IMR-90 (cell line): Measurements from ENCODE around the gene SLC25A41. TPM values are rescaled to one million over a fixed set of nuclear protein-coding genes. Genes with fewer than 3 reads are reported as not detected.

Experiments
- ATAC-seq: fragments of 200-7000 bp; cut with Tn5 transposase; 2 replicates; pipeline ENCODE4 v1.9.1; 2020; ENCODE audit warnings: low read depth, mild to moderate bottlenecking, moderate library complexity
- BruUV-seq: library from RNA; stranded (reverse); fragments of 400-500 nt; replicated peaks from 2 replicates; lab custom pipeline; 2021; lab: Mats Ljungman, UMichigan
- CTCF ChIA-PET: fragments of 300-600 bp; formaldehyde crosslinking; extraction: SDS; loops from one replicate; lab custom pipeline; 2021; ENCODE audit warnings: antibody characterized with exemption; lab: Yijun Ruan, JAX
- POLR2A ChIA-PET: fragments of 300-600 bp; sonication (Branson Sonifier 250); formaldehyde crosslinking; loops from one replicate; lab custom pipeline; 2022; ENCODE audit warnings: antibody characterized with exemption; ENCODE audit not compliant: unreplicated experiment; lab: Charles Lee
- DNase-seq: peaks from one replicate; pipeline ENCODE4 v3.0.0; 2013
- H2AFZ ChIP-seq: replicated peaks from 2 replicates; pipeline ENCODE3; 2013; ENCODE audit warnings: low read length, mild to moderate bottlenecking; ENCODE audit not compliant: poor library complexity
- H2AK5ac ChIP-seq: 2 replicates; pipeline ENCODE4 v1.6.1; 2013; ENCODE audit warnings: low read depth, low read length, inconsistent platforms
- H2AK9ac ChIP-seq: replicated peaks from 2 replicates; pipeline ENCODE3; 2013; ENCODE audit warnings: mild to moderate bottlenecking, low read depth, low read length, moderate library complexity; ENCODE audit not compliant: poor library complexity
- H2BK120ac ChIP-seq: 2 replicates; pipeline ENCODE4 v1.6.1; 2013; ENCODE audit warnings: low read depth, low read length, inconsistent platforms
- H2BK15ac ChIP-seq: 3 replicates; pipeline ENCODE4 v1.6.1; 2013; ENCODE audit warnings: low read depth, low read length, inconsistent platforms
- H2BK20ac ChIP-seq: 2 replicates; pipeline ENCODE4 v1.6.1; 2013; ENCODE audit warnings: low read depth, mild to moderate bottlenecking, inconsistent platforms, low read length, moderate library complexity
- H2BK5ac ChIP-seq: 2 replicates; pipeline ENCODE4 v1.6.1; 2013; ENCODE audit warnings: mild to moderate bottlenecking, low read depth, low read length, inconsistent platforms; ENCODE audit not compliant: poor library complexity, severe bottlenecking
- H3K14ac ChIP-seq: replicated peaks from 2 replicates; pipeline ENCODE4 v1.6.1; 2013; ENCODE audit warnings: low read depth, low read length, inconsistent platforms
- H3K18ac ChIP-seq: 2 replicates; pipeline ENCODE4 v1.6.1; 2013; ENCODE audit warnings: low read depth, low read length, control low read depth
- H3K23ac ChIP-seq: 2 replicates; pipeline ENCODE4 v1.6.1; 2013; ENCODE audit warnings: low read depth, low read length, inconsistent platforms
- H3K27ac ChIP-seq: 2 replicates; pipeline ENCODE4 v1.5.1; 2013; ENCODE audit warnings: mild to moderate bottlenecking, control low read depth, low read length; ENCODE audit not compliant: insufficient read depth
- H3K27me3 ChIP-seq: 2 replicates; pipeline ENCODE4 v1.6.1; 2013; ENCODE audit warnings: low read length; ENCODE audit not compliant: control insufficient read depth, insufficient read depth
- H3K36me3 ChIP-seq: 2 replicates; pipeline ENCODE4 v1.6.1; 2013; ENCODE audit warnings: low read length, mixed read lengths; ENCODE audit not compliant: control insufficient read depth, insufficient read depth
- H3K4ac ChIP-seq: 2 replicates; pipeline ENCODE4 v1.6.1; 2013; ENCODE audit warnings: low read depth, low read length, inconsistent platforms
- H3K4me1 ChIP-seq: 2 replicates; pipeline ENCODE4 v1.6.1; 2013; ENCODE audit warnings: low read length, mixed read lengths; ENCODE audit not compliant: control insufficient read depth, insufficient read depth
- H3K4me2 ChIP-seq: 2 replicates; pipeline ENCODE4 v1.6.1; 2013; ENCODE audit warnings: low read depth, mild to moderate bottlenecking, control low read depth, low read length, moderate library complexity
- H3K4me3 ChIP-seq: 2 replicates; pipeline ENCODE4 v1.5.1; 2013; ENCODE audit warnings: low read depth, mild to moderate bottlenecking, control low read depth, low read length, moderate library complexity; ENCODE audit not compliant: insufficient read depth
- H3K56ac ChIP-seq: 2 replicates; pipeline ENCODE4 v1.6.1; 2013; ENCODE audit warnings: low read length, inconsistent platforms; ENCODE audit not compliant: insufficient read depth; ENCODE audit errors: extremely low read depth
- H3K79me1 ChIP-seq, 2 experiments: 2 replicates each; pipeline ENCODE4 v1.6.1; 2013; ENCODE audit warnings: low read length in 2 of 2, inconsistent platforms in 1 of 2, low read depth in 1 of 2
- H3K9ac ChIP-seq: 2 replicates; pipeline ENCODE4 v1.6.1; 2013; ENCODE audit warnings: low read depth, low read length, control low read depth
- H3K9me1 ChIP-seq: 2 replicates; pipeline ENCODE4 v1.6.1; 2013; ENCODE audit warnings: low read length, inconsistent platforms; ENCODE audit not compliant: insufficient read depth
- H3K9me3 ChIP-seq: 2 replicates; pipeline ENCODE4 v1.6.1; 2013; ENCODE audit warnings: low read length; ENCODE audit not compliant: control insufficient read depth, insufficient read depth
- H4K20me1 ChIP-seq: 2 replicates; pipeline ENCODE4 v1.6.1; 2013; ENCODE audit warnings: low read length, inconsistent platforms; ENCODE audit not compliant: insufficient read depth
- H4K5ac ChIP-seq: 2 replicates; pipeline ENCODE4 v1.6.1; 2013; ENCODE audit warnings: mild to moderate bottlenecking, low read depth, low read length, control low read depth
- H4K8ac ChIP-seq, 2 experiments: 2 replicates each; pipeline ENCODE4 v1.6.1; 2013; ENCODE audit warnings: low read depth in 2 of 2, low read length in 2 of 2, control low read depth in 1 of 2, inconsistent platforms in 1 of 2
- H4K91ac ChIP-seq: 2 replicates; pipeline ENCODE4 v1.6.1; 2013; ENCODE audit warnings: low read depth, low read length, inconsistent platforms; ENCODE audit not compliant: insufficient read depth
- CEBPB ChIP-seq: IDR thresholded peaks from 2 replicates; pipeline ENCODE4 v1.6.1; 2012; ENCODE audit warnings: low read depth, low read length, improper control_type of control experiment
- NFE2L2 ChIP-seq: fragments of 150-350 bp; IDR thresholded peaks from 2 replicates; pipeline ENCODE4 v1.6.1; 2016; ENCODE audit warnings: low read depth, mild to moderate bottlenecking, low read length
- POLR2A ChIP-seq: IDR thresholded peaks from 2 replicates; pipeline ENCODE4 v1.6.1; 2012; ENCODE audit warnings: mild to moderate bottlenecking, low read depth, low read length
- RFX5 ChIP-seq: IDR thresholded peaks from 2 replicates; pipeline ENCODE4 v1.8.0; 2012; ENCODE audit warnings: low read depth, mild to moderate bottlenecking, low read length, moderate library complexity
- WGBS, 2 experiments: methylation state at CpG; one replicate each; pipeline versions ENCODE4 v1.1.5 to v1.1.7; 2013; ENCODE audit warnings: missing lambda C conversion rate in 2 of 2; ENCODE audit not compliant: insufficient read length in 1 of 2; ENCODE audit errors: extremely low coverage in 2 of 2; 5-methylcytosine and 5-hydroxymethylcytosine counted together
- dilution Hi-C: fragments of 300-500 bp; cut with HindIII; formaldehyde crosslinking; loops from one replicate; pipeline ENCODE4 v1.14.3; 2018; ENCODE audit warnings: low sequenced_read_pairs; ENCODE audit not compliant: unreplicated experiment
- in situ Hi-C: fragments of 300-500 bp; cut with MboI; formaldehyde crosslinking; loops from 3 replicates; pipeline ENCODE4 v1.14.3; 2019; ENCODE audit warnings: low sequenced_read_pairs, inconsistent platforms, mixed read lengths
- intact Hi-C: fragments of 100-400 bp; cut with micrococcal nuclease; formaldehyde crosslinking; loops from 2 replicates; pipeline ENCODE4 v1.10.0; 2022
- polyA plus RNA-seq, 3 experiments: library from polyadenylated mRNA; depleted of rRNA; stranded (reverse); fragments of >200 nt; gene quantifications; 2 replicates each; pipeline ENCODE4 v1.2.3, GENCODE V29; 2012; ENCODE audit warnings: low replicate concordance in 1 of 3
- total RNA-seq: library from RNA; depleted of rRNA; stranded (reverse); fragments of >200 nt; gene quantifications from 2 replicates; pipeline ENCODE4 v1.2.3, GENCODE V29; 2012
- TF ChIP-seq, protein P1 (sequence below): fragments of 150-350 bp; IDR thresholded peaks from 2 replicates; pipeline ENCODE4 v1.6.1; 2016; ENCODE audit warnings: low read depth, mild to moderate bottlenecking, low read length, moderate library complexity, borderline replicate concordance
- TF ChIP-seq, protein P2 (sequence below): conservative IDR thresholded peaks from 2 replicates; pipeline ENCODE4 v1.5.1; 2012; ENCODE audit warnings: mild to moderate bottlenecking, low read depth, low read length, improper control_type of control experiment
- TF ChIP-seq, protein P3 (sequence below): fragments of 150-350 bp; IDR thresholded peaks from 2 replicates; pipeline ENCODE4 v1.6.1; 2017; ENCODE audit warnings: mild to moderate bottlenecking, antibody characterized with exemption, low read length, low read depth

The SLC25A41 gene
- total and polyA plus RNA-seq, 2 of the 4 experiments (the other 2 are of a cell fraction), result not detected

DNA sequence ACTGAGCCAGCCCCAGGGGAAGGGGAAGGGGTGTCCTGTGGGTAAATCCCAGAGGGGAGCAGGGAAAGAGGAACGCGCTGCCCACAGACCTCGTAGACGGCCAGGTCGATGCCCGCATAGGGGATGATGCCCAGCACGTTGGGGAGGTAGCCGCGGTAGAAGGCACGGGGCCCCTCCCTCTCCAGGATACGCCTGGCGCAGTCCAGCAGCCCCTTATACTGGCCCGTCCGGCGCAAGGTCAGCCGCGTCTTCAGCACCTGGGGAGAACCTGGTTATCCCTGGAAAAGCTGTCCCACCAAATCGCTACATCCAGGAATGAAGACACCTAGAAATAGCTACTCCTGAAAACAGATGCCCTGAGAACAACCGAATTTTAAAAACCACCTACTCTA, 18.7 kb upstream of the SLC25A41 start:
- no peak overlapping the region for H3K14ac ChIP-seq
- H2BK5ac ChIP-seq, result no peak overlapping the region
- no peak overlapping the region for H4K5ac ChIP-seq
- H3K9me1 ChIP-seq, result no peaks in the 10 kb centered on the region
- H4K91ac ChIP-seq, result no peak overlapping the region
- H3K27me3 ChIP-seq, result no peaks in the 10 kb centered on the region
- H2BK120ac ChIP-seq, result no peak overlapping the region
- in situ Hi-C loops (no loop called here), intact Hi-C loops (loop anchor here (10.0 kb wide), 1 partner anchor 657 kb away; the partner anchor contains the start of gene DUS3L), dilution Hi-C loops (no loop called here)
- H3K9ac ChIP-seq, result no peak overlapping the region
- no peaks in the 10 kb centered on the region for H4K20me1 ChIP-seq
- H2AFZ ChIP-seq, result no peak overlapping the region
- H3K4me3 ChIP-seq, result no peak overlapping the region
- no peak overlapping the region for H3K56ac ChIP-seq
- peaks cover 10% of the 10 kb centered on the region; the same call in 1 of the 2 replicates for H3K9me3 ChIP-seq
- WGBS, 2 experiments, result 95% methylated on average over 12 of the region's 19 CpGs; no CpG with 5 or more reads in 1 of the 2 experiments
- DNase-seq (no peak), ATAC-seq (no peak)
- no TSS peak for BruUV-seq
- no peak overlapping the region for H3K23ac ChIP-seq
- CTCF ChIA-PET, result no interaction called here
- H4K8ac ChIP-seq, result no peak overlapping the region
- POLR2A ChIA-PET, result no interaction called here
- H3K27ac ChIP-seq, result no peak overlapping the region
- no peak overlapping the region for H2BK20ac ChIP-seq
- no peak overlapping the region for H2AK9ac ChIP-seq
- no peaks in the 10 kb centered on the region for H3K79me1 ChIP-seq
- H3K4ac ChIP-seq, result no peak overlapping the region
- no peak overlapping the region for H2BK15ac ChIP-seq
- H3K4me2 ChIP-seq, result no peak overlapping the region
- no peak for TF ChIP-seq NFE2L2
- TF ChIP-seq, protein P1, sequence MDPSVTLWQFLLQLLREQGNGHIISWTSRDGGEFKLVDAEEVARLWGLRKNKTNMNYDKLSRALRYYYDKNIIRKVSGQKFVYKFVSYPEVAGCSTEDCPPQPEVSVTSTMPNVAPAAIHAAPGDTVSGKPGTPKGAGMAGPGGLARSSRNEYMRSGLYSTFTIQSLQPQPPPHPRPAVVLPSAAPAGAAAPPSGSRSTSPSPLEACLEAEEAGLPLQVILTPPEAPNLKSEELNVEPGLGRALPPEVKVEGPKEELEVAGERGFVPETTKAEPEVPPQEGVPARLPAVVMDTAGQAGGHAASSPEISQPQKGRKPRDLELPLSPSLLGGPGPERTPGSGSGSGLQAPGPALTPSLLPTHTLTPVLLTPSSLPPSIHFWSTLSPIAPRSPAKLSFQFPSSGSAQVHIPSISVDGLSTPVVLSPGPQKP, result no peak
- TF ChIP-seq RFX5, result no peak
- TF ChIP-seq POLR2A, result no peak
- no peak for TF ChIP-seq CEBPB
- TF ChIP-seq, protein P2, sequence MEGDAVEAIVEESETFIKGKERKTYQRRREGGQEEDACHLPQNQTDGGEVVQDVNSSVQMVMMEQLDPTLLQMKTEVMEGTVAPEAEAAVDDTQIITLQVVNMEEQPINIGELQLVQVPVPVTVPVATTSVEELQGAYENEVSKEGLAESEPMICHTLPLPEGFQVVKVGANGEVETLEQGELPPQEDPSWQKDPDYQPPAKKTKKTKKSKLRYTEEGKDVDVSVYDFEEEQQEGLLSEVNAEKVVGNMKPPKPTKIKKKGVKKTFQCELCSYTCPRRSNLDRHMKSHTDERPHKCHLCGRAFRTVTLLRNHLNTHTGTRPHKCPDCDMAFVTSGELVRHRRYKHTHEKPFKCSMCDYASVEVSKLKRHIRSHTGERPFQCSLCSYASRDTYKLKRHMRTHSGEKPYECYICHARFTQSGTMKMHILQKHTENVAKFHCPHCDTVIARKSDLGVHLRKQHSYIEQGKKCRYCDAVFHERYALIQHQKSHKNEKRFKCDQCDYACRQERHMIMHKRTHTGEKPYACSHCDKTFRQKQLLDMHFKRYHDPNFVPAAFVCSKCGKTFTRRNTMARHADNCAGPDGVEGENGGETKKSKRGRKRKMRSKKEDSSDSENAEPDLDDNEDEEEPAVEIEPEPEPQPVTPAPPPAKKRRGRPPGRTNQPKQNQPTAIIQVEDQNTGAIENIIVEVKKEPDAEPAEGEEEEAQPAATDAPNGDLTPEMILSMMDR, result no peak
- TF ChIP-seq, protein P3, sequence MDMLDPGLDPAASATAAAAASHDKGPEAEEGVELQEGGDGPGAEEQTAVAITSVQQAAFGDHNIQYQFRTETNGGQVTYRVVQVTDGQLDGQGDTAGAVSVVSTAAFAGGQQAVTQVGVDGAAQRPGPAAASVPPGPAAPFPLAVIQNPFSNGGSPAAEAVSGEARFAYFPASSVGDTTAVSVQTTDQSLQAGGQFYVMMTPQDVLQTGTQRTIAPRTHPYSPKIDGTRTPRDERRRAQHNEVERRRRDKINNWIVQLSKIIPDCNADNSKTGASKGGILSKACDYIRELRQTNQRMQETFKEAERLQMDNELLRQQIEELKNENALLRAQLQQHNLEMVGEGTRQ, result no peak
- H3K36me3 ChIP-seq, result peaks cover 16% of the 10 kb centered on the region
- no peak overlapping the region for H3K18ac ChIP-seq
- no peaks in the 10 kb centered on the region for H3K4me1 ChIP-seq
- no peak overlapping the region for H2AK5ac ChIP-seq
